Activated CD4-positive, CD25-positive, alpha-beta regulatory T cell (primary cell): Measurements from ENCODE around the gene FBXW4.
"Not testable (repeated sequence)": the region's sequence is repeated elsewhere in the genome, so short reads cannot be mapped to it uniquely, and the experiment has no call there.

Source experiments
- DNase-seq, 4 experiments: peaks; one replicate each; lab custom pipeline; 2025; lab: John Stamatoyannopoulos, UW

The FBXW4 gene

DNA sequence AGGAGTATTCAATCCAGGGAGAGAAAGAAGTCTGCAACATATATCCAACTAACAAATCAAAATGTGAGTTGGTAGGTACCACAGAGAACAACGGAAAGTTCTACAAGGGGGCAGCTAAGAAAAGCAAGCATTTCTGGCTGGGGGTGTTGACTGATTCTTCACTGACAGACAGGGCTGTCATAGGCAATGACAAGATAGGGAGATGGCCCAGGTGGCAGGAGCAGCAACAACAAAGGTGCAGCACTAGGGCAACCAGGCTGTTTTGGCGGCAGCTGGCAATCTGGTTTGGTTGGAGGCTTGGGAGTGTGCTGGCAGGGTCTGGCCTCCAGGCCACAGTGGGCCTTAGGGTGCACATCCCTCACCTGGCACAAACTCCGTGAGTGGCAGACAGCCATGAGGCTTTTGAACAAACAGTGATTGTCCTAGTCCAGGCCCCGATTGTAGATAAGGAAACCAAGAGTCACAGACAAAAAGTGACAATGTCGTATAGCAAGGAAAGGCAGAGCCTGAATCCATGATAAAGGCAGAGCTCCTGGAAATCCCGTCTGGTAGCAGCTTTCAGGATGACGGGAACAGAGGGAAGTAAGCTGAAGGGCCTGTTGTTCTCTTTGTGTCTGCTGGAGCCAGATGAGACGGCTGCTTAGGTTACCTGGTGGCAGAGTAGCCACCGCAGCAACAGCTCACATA is 78.4 kb downstream of the FBXW4 start:
- DNase-seq = no peak

DNA sequence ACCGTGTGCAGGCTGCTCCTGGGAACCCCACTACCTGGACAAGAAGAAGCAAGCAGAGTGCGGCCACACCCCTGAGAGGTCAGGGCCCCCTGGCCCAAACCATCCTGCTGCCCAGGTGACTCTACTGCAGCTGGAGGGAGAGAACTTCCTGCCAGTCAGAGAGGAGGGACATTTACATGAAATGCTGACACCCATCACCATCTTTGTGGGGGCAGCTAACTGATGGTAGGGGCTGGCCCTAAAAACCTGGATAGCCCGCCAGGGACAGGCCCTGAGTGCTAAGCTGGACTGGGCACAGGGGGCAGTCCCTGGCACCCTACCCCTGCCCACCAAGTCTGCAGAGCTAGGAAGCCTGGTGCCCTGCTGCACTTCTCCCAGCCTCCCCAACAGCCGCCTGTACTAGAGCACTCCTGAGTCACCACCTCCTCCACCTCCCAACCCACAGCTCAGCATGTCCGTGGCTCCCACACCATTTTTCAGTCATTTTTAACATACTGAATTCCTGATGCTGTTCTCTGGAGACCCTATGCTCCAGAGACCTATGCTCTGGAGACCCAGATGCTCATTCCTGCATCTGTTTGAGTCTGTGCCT is 79.3 kb downstream of the FBXW4 start:
- DNase-seq = no peak

DNA sequence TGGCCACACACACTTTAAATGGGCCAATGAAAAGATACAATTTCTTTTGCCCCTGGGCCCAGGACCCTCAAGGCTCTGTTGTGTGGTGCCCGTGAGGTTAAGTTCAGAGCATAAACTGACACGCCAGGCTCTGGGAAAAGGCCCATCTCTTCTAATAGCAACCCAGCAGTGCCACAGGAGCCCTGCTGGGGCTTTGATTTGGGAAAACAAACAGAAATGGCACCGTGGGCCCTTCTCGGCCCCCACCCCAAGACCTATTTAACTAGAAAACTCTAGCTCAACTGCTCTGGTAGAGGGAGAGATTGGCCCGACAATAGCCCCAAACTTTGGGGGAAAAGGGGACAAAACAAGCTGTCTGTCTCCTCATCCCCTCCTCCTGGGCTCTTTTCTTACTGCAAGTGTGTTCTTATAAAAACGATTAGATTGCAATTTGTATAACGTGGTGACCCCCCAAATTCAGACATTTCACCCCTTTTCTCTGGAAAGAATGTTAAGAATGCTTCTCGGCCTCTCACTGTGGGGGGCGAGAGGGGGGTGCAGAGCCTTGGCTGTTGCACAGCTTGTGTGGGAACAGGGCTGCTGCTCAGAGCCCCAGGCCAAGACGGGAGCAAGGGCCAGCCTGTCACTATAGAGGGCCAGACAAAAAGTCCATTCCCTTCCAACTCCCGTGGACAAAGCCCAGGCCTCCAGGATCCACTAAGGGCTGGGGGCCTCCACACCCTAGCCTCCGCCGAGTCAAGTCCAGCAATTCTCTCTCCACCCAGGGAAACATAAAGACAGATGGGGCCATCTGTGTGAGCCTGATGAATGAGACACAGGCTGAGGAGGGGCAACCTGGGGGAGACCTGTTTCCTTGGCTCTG is 80.1 kb downstream of the FBXW4 start:
- DNase-seq = no peak

DNA sequence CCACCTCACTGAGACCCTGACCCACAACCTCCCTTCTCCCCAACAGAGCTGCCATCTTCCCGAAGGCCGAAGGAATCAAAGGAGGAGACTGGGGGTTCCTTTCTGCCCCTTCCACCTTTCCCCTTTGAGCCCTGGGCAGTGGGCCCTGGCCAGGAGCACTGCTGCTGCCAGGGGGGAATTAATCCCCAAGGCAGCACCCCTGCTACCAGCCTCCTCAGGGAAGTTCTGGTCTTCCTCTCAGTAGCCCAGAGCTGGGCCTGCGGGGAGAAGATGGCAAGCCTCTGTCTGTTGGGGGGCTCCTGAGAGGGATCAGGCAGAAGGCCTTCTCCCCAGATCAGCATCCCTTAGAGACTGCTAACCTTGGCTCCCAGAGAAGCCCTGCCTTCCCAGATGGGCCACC is 81.3 kb downstream of the FBXW4 start:
- DNase-seq = no peak

DNA sequence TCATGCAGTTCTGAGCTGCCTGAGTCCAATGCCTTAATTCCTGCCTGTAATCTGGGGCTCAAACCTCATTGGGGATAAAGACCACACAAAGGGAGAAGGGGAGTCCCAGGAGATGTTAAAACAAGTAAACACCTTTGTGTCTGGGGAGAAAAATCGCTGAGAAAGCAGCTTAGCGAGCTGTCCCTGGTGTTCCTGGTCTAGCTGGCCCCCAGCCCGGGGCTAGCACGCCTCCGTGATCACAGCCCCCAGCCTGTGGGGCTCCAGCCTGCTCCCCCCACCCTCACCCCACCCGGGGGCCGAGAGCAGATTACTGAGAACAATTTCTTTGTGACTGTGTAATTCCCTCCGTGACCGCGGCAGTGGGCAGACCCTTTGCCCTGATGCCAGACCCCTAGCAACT is 82.1 kb downstream of the FBXW4 start:
- no peak for DNase-seq

DNA sequence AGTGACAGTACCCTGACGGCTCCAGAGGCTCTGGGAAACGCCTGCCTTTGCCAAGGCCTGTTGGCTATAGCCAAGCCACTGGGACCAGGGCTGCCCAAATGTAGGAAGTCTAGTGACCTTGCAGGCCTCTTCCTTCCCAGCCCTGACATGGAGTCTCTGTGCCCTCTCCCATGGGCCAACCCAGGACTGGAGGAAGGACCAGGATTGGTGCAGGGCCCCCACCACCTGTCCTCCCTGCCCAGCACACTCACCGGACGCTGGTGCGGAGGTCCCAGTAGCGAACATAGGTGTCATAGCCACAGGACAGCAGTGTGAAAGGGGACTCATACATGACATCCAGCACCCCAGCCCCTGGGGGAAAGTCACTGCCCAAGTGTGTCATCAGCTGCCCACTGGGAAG is 82.9 kb downstream of the FBXW4 start:
- DNase-seq = no peak

DNA sequence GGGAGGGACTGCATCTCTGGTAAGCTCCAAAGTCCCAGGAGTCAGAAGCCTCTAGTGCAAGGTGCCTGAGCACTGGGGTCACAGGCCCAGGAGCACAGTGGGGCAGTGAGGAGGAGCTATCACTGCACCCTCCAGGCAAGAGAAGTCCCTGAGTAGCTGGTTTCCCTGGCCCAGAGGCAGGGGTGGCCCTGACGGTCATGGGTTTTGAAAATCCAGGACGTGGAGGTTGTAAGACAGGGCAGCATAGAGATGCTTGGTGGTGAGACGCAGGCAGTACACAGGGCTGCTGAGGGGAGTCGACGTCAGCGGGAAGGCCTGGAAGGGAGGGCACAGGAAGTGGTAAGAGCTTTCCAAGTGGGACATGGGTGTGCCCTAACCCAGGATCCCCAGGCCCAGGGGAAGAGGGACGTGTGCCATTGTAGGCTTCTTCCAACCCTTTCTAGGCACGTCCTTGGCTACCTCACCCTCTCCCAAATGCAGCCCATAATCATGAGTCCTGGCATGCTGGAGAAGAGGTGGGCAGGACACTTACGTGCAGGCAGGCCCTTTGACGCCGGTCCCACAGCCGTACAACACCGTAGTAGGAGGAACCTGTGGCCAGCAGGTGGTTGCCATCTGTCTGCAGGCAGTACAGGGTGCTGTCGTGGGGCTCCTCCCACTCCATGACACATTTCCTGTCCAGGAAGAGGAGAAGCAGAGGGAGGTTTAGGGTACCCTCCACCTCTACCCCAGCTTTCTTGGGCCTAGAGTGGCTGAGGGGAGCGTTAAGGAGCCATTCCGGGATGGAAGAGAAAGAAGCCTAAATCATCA is 83.7 kb downstream of the FBXW4 start:
- DNase-seq = no peak

DNA sequence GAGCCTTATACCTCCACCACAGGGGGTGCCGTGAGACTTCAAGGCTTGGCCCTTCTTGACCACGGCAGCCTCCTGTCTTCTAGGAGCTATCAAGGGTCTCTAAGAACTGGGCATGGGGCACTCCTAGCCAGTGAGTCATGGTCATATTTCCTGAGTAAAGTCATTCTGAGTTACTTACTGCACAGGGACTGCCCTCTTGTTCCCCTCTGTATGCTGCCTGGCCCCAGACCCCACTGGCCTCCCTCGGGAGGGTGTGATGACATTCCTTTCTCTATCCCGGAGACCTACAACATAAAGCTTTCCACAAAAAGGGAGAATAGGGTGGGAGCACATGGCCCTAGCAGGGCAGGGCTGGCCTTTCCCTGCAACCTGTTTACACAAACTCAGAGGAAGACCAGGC is 85.5 kb downstream of the FBXW4 start:
- DNase-seq = no peak

DNA sequence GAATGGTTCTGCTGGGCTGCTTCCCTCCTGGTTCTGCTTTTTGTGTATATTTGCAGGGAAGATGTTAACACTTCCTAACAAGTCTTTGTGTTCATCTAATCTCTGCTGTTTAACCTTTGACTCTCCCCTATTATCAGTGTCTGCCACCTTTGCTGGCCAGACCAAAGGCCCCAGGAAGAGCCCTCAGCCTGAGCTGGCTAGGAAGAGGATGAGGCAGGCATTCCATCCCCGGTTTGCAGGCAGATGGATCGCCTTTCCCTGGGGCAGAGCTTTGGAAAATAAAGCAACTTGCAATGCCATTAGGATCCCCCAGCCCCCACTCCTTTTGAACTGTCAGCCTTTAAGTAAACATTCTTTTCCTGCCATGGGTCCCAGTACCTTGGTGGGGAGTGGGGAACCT is 87.8 kb downstream of the FBXW4 start:
- DNase-seq = no peak

DNA sequence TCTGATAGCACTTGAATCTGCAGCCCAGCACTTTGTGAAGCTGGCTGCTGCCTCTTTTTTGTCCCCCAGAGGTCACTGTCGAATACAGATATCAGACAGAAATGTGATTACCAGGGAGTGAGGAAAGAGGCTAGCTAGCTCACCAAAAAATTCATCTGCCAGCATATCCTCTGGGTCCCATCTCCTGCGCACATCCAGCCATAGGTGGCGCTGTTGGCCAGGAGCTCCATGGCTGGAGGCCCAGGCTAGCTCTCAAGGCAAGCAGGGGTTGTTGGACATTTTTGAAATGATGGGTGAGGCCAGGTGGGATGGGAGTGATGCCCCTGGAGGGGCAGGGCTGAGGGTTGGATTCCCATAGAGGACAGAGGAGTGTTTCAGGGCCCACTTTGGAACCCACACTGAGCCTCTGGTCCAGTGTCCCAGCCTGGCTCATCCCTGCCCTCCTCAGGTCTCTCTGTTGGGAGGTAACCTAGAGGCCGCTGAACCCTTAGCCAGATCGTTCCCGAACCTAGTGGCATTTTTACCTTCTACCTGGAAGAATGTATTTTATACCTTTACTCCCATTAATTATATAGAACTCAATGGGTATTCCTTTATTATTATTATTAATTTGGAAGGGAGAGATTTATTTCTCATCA is 92.1 kb downstream of the FBXW4 start:
- peak; percentile 21 to 50 (median 40) for DNase-seq

DNA sequence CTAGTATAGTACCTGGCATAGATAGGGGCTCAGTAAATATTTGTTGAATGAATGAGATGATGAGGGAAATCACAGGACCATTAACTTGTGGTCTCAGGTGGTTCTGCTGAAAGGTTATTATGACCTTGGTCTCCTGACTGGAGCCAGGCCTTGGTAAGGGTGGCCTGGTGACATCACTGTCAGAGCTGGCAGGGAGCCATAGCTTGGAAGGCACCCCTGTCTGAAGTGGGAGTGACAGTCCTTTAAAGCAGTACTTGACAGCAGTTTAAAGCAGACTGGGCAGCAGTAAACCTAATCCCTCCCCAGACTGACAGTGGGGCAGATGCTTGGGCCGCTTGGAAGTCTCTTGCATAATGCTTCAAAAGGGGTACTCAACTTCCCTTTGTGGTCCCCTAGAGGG is 93.4 kb downstream of the FBXW4 start:
- no peak for DNase-seq

DNA sequence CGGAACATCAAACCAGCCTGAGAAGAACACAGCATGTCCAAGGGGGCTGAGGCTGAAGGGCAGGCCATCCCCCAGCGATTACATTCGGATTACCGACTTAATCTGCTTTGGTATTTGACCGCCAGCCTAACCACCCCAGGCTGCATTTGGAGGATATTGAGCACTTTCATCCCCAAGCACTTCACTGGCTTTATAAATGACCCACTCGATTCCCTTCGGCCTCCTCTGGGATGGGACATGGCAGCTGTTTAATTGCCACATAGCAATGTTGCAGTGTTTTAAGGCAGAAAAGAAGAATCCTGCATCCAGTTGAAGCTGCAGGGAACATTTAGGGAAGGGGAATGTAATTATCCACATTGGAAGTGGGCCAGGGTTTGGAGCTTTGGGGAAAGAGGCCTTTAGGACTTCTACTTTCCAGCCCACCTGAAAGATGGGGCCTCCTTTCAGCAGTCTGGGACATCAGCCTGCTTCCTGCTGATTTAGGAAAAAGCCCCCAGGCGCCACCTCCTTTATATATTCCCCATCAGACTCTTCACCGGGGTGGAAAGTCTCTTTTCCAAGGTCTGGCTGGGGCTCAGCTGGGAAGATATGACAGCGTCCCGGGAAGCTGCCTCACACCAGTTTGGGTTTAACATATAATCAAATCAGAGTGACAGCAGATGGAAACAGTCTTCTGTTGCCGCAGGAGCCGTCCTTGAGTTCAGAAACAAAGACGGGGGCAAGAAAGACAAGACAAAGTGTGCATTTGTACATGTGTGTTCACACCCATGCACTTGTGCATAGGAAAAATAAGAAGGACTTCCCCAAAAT is 97.7 kb downstream of the FBXW4 start:
- no peak for DNase-seq

DNA sequence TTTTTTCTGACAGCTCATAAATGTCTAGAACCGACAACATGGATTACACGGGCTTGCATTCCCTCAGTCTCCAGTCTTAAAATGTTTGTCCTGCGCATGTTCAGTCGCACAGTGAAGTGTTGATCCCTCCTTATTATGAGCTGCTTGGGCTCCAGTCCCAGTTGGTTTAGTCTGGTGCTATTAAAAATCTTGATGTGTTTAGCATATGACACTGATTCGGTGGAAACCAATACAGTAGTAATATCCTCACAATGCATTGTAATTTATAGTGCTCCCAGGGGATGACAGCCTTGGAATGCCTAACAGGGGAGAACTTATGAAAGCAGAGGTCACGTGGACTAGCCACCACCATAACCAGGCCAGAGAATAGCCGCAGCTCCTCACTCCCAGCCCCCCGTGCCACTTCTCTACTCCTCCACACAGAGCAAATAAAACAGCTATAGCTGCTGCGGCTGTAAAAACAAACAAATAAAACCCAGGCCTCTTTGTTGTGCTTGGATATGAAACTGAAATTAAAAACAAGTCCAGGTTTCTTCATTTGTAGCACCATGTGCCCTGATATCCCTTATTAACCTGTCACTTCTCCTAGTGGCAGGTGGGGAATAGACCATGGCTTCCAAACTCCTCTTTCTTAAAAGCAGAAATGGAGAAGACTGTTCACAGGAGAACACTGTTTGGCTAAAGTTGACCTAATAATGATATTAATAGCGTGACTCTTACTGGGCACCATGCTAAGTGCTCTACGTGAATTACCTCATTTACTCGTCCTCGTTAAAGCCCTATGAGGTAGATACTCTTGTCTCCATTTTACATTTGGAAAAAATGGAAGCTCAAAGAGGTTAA is 99.2 kb downstream of the FBXW4 start:
- DNase-seq = no peak

DNA sequence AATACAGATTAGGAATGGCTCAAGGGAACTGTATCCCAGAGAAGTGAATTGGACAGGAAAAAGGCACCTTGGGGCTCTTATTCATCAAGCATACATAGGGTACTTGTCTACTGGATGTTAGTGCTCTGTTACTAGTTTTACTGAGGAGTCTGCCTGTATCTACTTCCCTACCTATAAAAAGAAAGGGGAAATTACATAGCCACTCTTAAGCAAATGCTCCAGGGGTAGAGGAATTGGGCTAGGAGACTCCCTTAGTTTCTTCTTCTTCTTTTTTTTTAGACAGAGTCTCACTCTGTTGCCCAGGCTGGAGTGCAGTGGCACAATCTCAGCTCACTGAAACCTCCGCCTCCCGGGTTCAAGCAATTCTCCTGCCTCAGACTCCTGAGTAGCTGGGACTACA is 101.6 kb downstream of the FBXW4 start:
- not testable (repeated sequence) for DNase-seq

DNA sequence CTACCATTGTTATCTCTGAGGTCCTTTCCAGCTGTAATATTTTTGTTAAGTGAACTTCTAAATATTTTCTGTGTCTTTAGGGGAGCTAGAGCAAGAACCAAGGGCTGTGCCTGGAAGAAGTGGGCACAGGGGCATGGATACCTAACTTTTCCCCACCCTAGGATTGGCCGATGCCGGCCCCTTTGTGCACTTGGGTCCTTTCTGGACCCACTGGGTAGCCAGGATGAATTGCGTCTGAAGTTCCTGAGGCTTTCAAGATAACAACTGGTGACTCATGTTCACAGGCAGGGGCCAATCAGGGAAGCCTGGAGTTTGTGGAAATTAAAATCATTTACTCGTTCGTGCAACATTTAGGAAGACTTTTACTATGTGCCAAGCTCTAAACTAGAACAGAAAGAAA is 106.1 kb downstream of the FBXW4 start:
- no peak for DNase-seq

DNA sequence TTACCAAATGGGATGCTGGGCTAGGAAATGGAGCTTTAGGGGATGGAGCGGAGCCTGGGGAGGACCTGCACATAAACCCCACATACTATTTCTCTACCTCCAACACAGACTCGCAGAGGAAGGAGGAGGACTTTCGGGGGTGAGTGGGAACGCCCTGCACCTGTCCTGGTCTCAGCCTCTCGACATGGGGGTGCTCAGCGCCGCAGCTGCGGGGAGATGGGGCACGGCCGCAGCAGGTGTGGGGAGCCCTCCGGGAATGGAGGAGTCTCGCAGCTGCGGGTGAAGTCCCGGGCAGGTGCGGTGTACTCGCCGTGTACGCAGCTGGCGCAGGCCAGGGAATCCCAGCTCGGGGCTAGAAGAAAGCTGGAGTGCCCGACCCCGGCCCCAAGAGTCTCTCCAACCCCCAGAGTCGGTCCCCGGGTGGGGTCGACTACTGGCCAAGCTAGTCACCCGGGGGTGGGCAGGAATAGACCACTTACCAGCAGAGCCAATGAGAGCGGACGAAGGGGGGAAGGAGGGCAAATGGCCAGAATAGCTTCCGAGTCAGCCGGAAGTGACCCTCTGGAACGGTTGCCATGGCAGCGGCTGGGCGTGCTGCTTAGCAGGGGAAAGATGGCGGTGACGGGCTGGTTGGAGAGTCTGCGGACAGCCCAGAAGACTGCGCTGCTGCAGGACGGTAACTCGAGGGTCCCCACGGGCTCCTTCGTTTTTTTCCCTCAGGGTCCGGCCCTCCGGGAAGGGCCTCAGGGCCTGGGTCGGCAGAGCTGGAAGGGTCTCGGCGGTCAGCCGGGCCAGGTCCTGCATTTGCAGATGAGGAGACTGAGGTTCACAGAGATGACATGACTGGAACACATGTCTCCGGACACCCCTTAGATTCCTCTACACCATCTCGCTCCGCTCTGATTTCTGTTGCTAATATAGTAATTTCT is 107.0 kb downstream of the FBXW4 start, which contains the start of the genes DPCD and POLL:
DPCD (plus strand) TSS at position 597 of the 929 bp plus-strand sequence; CDS start at position 613, 16 bp downstream.
POLL (minus strand) TSS at position 533 of the 929 bp plus-strand sequence. CDS start 897 bp downstream, outside the sequence.
- peak; percentile 83 to 90 (median 86) for DNase-seq

DNA sequence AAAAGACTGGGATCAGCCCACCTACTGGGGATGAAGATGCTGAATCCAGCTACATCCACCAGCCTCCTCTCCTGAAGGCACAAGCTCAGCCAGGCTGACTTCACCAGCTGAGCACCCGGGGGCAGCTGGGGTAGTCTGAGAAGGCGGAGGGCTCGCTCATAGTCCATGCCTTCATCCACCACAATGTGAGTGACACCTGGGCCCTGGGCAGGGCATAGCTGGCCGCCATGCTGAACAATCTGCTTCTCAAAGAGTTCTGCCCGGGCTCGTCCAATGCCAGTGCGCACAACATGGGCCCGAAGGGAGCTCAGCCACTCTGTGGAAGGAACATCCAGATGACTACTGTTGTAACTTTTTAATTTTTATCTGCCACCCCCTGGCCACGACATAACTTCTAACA is 109.1 kb downstream of the FBXW4 start:
- DNase-seq = no peak
